GM18907 (cell line): ENCODE data around the gene POR.
"Not testable (repeated sequence)": the region's sequence is repeated elsewhere in the genome, so short reads cannot be mapped to it uniquely, and the experiment has no call there.

Experiments used
- ATAC-seq: cut with Tn5 transposase; IDR thresholded peaks from one replicate; pipeline ENCODE4 v1.9.1; 2021; ENCODE audit warnings: mild to moderate bottlenecking, moderate library complexity; ENCODE audit not compliant: unreplicated experiment

Gene POR

DNA sequence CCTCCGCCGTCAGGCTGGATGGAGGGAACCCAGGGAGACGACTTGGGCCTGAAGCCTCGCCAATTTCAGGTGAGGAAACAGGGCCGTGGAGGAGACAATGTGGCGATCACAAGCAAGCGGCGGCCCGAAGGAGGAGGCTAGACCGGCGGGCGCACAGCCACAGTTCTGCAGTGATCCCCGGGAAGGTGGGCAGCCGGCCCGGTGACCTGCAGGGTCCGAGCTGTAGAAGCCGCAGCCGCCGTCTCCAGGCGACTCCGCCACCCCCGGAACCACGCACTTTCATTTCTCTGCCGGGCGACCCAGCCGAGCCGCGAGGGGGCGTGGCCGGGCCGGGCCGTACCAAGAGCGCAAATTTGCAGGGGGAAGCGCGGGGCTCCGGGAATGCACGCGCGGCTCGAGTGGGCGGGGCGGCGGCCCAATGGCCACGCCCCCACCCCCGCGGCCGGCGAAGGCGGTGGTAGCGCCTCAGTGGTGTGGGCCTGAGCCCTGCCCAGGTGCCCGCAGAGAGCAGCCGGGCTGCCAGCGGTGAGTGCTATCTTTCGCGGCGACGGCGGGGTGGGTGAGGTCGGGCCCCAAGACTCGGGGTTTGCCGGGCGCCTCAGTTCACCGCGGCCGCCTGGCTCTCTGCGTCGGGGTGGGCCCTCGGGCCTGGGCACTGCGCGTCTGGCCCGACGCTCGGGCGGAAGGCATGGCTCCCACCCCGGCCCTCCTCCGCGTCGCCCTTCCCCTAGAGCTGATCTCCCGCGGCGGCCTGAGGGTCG, at the start of gene POR:
POR (plus strand) TSS at position 501 of the 761 bp plus-strand sequence. CDS start 38,847 bp downstream, outside the sequence.
- ATAC-seq: peak; percentile 91

GRCh38 chr7:75866114-75866488, 48.9 kb upstream of the POR start:
- ATAC-seq: no peak

DNA sequence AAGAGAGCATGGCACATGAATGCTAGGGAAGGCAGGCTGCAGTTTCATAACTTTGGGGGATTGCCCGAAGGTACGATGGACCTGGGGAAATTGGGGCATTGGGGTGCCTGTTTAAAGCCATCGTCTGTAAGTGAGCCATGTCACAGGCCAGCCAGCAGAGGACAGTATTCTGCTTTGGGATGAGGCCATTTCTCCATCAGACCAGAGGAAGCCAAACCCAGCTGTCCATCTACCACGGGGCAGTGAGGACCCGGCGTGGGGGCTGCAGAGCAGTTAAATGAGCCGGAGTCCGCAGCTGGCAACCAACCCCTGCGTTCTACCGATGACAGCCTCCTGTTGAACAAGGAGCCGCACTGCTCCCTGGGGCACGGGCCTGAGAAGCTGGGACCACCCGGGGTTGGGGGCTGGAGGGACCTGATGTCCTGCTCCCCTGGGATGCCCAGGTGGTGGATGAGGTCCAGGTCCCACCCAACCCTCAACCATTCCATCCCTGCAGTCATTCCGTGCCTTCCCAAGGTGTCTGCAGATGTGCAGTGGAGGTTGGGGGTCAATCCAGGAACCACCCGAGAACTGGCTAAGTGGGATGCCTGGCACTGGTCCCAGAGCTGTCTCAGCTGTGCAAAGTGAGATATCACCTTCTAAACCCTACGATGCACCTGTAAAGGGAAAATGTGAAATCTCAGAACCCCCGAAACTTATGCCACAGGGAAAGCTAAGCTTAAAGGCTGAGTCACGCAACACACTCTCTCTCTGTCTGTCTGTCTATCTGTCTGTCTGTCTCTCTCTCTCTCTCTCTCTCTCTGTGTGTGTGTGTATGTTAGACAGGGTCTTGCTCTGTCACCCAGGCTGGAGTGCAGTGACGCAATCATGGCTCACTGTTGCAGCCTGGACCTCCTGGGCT, 48.2 kb upstream of the POR start:
- ATAC-seq: no peak

DNA sequence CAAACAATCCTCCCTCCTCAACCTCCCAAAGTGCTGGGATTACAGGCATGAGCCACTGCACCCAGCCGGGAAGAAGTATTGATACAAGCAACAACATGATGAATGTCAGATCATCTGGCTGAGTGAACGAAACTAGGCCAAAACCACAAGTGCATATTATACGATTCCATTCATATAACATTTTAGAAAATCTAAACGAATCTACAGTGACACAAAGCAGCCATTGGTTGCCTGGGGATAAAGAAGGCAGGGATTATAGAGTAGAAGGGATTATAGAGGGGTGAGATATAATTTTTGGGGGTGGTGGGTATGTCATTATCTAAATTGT, 47.6 kb upstream of the POR start:
- no peak for ATAC-seq

DNA sequence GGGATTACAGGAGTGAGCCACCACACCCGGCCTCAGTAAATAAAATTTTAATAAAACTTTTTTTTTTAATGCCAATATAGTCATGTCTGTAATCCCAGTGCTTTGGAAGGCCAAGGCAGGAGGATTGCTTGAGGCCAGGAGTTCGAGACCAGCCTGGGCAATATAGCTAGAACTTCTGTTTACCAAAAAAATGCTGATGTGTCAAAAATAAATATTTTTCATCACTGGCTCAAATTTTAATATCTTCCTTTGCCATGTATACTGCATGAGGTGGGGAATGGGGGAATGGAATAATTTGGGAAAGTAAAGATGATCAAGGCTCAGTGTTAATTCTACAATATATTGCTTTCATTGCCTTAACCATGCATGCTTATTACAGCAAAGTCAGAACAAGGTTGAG, 46.8 kb upstream of the POR start:
- ATAC-seq: no peak

GRCh38 chr7:75869776-75870379, 45.1 kb upstream of the POR start:
- ATAC-seq: no peak

DNA sequence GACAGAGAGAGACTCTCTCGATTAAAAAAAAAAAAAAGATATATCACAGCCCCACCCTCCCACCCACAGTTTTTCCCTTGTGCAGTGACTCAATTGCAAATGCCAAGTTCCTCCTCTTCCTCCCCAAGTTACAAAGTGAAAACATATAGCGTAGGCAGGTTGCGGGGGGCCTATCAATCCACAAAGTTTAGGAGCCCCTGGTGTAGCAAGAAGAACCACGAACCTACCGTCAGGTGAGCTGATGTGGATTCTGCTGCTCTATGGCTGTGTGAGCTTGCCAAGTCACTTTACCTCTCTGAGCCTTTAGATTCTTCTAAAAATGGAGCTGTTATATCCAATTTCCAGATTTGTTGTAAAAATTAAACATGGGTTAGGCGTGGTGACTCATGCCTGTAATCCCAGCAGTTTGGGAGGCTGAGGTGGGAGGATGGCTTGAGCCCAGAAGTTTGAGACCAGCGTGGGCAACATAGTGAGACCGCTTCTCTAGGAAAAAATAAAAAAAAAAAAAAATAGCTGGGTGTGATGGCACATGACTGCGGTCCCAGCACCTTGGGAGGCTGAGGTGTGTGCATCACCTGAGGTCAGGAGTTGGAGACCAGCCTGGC, 44.3 kb upstream of the POR start:
- no peak for ATAC-seq

DNA sequence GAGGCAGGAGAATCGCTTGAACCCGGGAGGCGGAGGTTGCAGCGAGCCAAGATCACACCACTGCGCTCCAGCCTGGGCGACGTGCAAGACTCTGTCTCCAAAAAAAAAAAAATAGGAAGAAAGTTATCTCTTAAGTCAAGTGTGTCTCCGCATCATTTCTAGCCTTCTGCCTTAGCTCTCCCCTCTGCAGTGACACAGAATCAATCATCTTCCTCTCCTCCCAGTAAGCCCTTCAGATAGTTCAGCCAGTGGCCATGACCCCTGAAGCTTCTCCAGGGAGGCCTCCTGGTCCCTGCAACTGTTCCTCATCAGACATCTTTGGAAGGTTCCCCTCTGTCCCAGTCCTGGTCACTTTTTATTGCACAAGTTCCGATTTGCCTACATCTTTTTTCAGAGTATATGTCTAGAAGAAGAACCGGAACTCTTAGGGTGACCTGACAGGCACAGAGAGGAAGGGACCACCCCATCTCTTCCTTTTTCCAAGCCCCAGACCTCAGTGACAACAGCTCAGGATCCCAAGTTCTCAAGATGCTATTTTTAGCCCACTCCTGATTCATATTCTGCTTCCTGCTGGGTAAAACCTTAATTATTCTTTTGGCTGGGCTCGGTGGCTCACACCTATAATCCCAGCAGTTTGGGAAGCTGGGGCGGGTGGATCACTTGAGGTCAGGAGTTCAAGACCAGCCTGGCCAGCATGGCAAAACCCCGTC, 42.7 kb upstream of the POR start:
- no peak for ATAC-seq

GRCh38 chr7:75874180-75874579, 40.8 kb upstream of the POR start:
- not testable (repeated sequence) for ATAC-seq

GRCh38 chr7:75875113-75876080, 39.6 kb upstream of the POR start:
- ATAC-seq: no peak

DNA sequence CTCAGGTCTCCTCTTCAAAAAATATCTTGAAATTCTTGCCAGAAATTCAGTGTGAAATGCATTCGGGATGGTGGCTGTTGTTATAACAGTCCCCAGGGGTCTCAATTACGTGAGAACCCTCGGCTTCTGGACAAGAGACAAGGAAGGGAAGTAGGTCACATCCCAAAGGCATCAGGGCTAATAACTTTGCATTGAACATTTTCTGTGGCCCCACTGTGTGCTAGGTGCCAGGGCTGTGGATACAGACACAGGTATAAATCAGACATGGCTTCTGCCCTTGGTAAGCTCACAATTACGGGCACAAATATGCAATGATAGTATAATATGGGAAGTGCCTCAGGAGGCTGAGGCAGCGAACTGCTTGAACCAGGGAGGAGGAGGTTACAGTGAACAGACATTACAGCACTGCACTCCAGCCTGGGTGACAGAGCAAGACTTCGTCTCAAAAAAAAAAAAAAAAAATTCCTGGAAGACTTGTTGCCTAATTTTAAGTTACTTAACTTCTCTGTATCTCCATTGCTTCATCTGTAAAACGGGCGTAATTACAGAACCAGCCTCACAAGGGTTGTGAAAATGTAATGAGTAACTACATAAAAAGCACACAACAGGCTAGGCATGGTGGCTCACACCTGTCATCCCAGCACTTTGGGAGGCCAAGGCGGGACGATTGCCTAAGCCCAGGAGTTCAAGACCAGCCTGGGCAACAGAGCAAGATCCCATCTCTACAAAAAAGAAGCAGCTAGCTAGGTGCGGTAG, 38.7 kb upstream of the POR start:
- no peak for ATAC-seq

- ATAC-seq: peak; percentile 37
These were observed 36.6 kb upstream of the POR start for GRCh38 chr7:75878312-75878768.

GRCh38 chr7:75878769-75879611, 36.0 kb upstream of the POR start, which contains the start of gene RHBDD2:
TSS of gene RHBDD2 (plus strand) at chr7:75879034. CDS start at chr7:75879083, 49 bp downstream.
- ATAC-seq: peak; percentile 95

- ATAC-seq: no peak
These were observed 35.2 kb upstream of the POR start for GRCh38 chr7:75879771-75880184.

DNA sequence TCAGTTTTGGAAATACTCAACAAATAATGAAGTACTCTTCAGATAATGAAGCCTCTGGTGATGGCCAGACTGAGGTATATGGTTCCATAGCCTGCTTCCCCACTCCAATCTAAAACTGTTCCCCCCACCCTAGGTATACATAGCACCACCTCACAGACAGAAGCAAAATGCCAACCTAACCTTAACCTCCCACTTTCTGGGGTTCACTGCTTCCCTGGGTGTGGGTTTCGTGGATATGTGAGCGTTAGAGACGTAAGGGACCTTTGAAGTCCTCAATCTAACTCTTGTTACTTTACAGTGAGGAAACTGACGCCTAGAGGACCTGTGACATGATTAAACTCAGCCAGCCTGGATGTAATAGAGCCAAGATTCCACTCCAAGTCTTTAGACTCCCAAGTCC, 34.7 kb upstream of the POR start:
- ATAC-seq: no peak

- no peak for ATAC-seq
These were observed 33.4 kb upstream of the POR start for GRCh38 chr7:75881436-75882095.

DNA sequence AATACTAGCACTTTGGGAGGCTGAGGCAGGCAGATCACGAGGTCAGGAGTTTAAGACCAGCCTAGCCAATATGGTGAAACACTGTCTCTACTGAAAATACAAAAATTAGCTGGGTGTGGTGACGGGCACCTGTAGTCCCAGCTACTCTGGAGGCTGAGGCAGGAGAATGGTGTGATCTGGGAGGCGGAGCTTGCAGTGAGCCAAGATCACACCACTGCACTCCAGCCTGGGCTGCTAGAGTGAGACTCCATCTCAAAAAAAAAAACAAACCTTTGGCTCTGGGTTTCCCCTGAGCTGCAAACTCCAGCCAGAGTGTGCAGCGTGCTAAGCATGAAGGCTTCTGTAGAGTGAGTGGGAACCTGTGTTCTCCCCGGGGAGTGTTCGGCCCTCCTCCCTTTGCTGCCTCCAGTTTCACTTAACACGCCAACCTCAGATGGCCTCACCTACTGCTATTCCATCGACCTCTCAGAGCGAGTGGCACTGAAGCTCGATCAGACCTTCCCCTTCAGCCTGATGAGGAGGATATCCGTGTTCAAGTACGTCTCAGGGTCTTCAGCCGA, 31.6 kb upstream of the POR start:
- ATAC-seq: not testable (repeated sequence)
